Measurements from ENCODE around the gene DNAAF8.
"Not testable (repeated sequence)": the region's sequence is repeated elsewhere in the genome, so short reads cannot be mapped to it uniquely, and the experiment has no call there.

Gene DNAAF8

DNA sequence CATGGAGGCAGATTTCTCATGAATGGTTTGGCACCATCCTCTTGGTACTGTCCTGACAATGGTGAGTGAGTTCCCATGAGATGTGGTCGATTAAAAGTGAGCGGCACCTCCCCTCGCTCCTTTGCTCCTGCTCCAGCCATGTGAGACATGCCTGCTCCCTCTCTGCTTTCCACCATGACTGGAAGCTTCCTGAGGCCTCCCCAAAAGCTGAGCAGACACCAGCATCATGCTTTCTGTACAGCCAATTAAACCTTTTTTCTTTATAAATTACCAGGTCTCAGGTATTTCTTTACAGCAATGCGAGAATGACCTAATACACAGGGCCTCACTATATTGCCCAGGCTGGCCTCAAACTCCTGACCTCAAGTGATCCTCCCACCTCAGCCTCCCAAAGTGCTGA lies 20.5 kb downstream of the DNAAF8 start:
- DNase-seq, result no peak

- DNase-seq, result no peak
Measured at GRCh38 chr16:4755687-4756086, 21.4 kb downstream of the DNAAF8 start.

GRCh38 chr16:4760221-4760910 lies 26.0 kb downstream of the DNAAF8 start:
- no peak for DNase-seq

- no peak for DNase-seq
Measured at GRCh38 chr16:4762205-4762604, 27.9 kb downstream of the DNAAF8 start.

- no peak for DNase-seq
Measured at GRCh38 chr16:4763791-4764190, 29.5 kb downstream of the DNAAF8 start.

DNA sequence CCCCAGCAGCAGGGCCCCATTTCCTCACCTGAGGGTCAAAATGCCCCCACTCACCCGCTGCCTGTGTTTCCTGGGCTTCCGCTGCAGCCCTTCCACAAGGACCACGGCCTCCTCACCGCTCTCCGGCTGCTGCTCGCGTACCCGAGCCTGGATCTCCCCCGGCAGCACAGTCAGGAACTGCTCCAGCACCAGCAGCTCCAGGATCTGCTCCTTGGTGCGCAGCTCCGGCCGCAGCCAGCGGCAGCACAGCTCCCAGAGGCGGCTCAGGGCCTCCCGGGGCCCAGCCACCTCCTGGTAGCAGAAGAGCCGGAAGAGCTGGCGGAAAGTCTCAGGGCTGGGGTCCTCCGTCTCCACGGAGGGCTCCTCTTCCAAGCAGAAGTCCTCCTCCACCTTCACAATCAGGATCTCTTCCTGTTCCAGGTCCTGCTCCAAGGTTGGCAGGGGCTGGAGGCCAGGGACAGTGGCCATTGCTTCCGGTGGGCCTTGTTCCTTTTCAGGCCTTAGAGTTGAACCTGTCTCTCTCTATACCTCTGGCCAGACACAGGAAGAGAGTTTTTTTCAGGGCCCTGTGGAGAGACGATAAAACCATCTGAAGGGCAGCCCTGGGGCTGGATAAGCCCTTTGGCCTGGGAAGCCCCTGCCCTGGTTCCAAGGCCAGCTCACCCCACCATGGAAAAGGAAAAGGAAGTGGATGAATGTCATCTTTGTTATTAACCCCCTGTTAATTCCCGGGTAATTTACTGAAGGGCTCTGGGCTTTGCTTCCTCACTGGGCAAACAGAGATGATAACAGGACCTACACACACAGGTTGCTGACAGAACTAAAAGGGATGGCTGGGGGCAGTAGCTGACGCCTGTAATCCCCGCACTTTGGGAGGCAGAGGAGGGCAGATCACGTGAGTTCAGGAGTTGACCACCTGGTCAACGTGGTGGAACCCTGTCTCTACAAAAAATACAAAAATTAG lies 31.5 kb downstream of the DNAAF8 start:
- DNase-seq, result no peak

DNA sequence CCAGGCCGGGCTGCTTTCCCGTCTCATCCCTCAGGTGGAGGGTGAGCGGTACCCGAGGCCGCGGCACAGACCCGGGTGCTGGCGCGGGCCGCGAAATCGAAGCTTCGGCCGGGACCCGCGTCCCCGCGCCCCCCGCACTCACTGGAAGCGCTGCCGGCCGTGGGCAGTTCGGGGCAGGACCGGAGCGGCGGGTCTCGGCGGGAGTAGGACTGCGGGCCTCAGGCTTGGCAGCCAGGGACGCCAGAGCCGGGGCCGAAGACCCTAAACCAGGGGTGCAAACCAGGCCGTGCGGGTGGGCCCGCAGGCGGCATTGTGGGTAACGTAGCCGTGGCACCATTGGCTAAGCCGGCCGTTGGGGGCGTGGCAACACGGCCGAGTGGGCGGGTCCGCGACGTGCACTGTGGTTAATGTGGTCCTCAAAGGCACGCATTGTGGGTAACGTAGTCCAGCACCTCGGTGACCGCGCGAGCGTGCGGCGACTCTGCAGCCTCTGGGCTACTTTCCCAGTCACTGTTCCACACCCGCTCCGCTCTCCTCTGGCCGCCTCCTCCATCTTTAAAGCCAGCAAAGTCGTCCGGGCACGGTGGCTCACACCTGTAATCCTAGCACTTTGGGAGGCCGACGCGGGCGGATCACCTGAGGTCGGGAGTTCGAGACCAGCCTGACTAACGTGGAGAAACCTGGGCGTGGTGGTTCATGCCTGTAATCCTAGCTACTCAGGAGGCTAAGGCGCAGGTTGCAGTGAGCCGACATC lies 32.7 kb downstream of the DNAAF8 start, which contains the start of gene ZNF500:
Gene ZNF500, minus strand, starts transcription at position 288 of the 754 bp plus-strand sequence. CDS start 1,184 bp downstream, outside the sequence.
- peak; percentile 93 for DNase-seq

- no peak for DNase-seq
Measured at GRCh38 chr16:4767872-4768548, 33.7 kb downstream of the DNAAF8 start.

DNA sequence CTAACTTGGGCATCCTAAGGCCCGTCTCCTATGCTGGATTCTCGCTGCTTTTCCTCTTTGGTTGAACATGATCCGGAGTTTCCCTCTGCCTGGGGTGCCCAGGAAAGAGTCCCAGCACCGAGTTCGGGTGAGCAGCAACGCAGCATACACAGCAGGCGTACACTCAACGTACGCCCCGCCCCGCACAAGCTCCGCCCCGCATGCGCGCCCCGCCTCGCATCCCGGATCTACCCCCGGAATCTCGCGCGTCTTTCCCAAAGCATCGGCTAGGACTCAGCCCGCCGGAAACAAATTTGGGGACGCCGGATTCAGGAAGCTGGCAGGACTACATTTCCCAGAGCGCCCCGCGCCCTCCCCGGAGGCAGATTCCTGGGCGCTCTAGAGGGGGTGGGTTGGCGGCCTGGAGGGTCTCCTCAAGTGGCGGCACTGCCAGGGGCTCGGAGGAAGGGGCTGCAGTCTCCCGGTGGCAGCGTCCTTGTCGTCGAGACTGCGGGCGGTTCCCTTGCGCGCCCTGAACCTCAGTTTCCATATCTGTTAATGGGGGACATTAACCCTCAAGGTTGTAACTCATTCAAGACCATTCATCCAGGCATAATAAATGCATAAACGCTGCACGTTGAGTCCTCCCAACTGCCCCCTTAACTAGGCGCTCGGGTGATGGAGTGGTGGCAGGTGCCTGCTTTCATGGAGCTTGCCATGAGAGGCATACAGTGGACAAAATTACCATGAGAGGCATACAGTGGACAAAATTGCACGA lies 34.4 kb downstream of the DNAAF8 start:
- peak; percentile 95 for DNase-seq

DNA sequence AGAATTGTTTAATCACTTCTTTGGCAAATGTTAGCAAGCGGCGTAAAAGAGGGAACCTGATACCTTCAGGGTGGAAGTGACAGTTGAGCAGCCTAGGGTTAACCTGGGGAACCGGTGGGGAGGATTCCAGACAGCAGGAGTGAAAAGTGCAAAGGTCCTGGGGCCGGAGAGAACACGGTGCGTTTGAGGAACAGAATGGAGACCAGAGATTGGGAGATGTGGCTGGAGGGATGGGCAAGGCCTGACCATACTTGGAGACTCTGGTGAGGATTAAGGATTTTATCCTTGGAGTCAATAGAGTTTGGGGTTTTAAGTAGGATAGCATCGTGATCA lies 34.9 kb downstream of the DNAAF8 start:
- no peak for DNase-seq

GRCh38 chr16:4771646-4772045 lies 37.3 kb downstream of the DNAAF8 start:
- DNase-seq, result no peak

DNA sequence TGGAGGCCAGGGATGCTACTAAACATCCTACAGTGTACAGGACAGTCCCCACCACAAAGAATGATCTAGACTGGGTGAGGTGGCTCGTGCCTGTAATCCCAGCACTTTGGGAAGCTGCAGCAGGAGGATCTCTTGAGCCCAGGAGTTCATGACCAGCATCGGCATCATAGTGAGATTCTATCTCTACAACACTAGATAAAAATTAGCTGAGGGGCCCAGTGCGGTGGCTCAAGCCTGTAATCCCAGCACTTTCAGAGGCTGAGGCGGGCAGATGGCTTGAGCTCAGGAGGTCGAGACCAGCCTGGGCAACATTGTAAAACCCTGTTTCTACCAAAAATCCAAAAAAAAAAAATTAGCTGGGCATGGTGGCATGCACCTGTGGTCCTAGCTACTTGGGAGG lies 38.0 kb downstream of the DNAAF8 start:
- no peak for DNase-seq

DNA sequence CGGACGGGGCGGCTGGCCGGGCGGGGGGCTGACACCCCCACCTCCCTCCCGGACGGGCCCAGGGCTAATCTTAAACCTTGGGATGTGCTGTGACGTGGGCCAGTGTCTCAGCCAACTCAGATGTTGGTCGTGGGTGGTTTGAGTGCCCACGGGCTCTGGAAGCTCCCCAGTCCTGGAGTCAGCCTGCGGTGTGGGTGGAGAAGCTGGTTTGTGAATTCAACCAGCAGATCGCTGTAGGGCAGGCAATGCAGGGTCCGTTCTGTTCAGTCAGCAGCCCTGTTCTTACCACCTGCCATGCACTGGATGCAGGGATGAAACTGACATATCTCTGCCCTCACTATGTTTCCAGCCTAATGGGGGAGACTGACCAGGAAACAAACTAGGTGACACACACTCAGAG lies 40.7 kb downstream of the DNAAF8 start:
- no peak for DNase-seq

- DNase-seq, result no peak
Measured at GRCh38 chr16:4776141-4776705, 41.9 kb downstream of the DNAAF8 start.

DNA sequence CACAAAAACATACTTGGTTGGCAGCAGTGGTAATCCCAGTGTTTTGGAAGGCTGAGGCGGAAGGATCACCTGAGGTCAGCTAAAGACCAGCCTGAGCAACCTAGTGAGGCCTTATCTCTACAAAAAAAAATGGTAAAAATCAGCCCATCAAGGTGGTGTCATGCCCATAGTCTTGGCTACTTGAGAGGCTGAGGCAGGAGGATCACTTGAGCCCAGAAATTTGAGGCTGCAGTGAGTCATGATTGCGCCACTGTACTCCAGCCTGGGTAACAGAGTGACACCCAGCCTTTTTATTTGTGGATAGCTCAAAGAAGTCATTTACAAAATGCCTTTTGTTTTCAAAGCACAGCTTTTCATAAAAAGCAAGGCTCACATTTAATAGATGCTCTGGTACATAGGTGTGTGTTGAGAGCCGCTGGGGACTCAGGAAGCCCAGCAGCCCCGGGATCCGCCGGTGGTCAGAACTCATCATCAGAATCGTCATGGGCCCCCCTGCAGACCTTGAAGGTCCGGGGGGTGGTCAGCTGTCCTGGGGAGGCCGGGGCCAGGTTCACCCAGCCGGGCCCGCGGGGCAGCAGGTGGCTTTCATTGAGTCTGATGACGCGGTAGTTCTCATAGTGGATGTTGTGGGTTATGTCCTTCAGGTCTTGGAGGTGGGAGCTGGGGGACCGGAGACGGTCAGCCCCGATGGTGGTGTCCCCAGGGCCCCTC lies 43.2 kb downstream of the DNAAF8 start:
- DNase-seq, result no peak

- no peak for DNase-seq
Measured at GRCh38 chr16:4778050-4778392, 43.7 kb downstream of the DNAAF8 start.

DNA sequence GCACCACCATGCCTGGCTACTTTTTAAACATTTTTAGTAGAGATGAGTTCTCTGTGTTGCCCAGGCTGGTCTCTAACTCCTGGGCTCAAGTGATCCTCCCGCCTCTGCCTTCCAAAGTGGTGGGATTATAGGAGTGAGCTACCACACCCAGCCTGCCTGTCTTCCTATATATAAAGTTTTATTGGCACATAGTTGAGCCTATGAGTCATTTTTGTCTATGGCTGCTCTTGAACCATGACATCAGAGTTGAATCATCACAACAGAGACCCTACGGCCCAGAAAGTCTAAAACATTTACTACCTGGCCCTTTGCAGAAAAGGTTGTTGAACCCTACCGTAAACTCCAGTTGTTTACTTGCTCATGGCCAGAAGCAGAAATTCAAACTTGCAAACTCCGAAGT lies 45.9 kb downstream of the DNAAF8 start:
- no peak for DNase-seq

- DNase-seq, result no peak
Measured at GRCh38 chr16:4783251-4783950, 49.1 kb downstream of the DNAAF8 start.

GRCh38 chr16:4783951-4784336 lies 49.6 kb downstream of the DNAAF8 start:
- DNase-seq, result no peak

DNA sequence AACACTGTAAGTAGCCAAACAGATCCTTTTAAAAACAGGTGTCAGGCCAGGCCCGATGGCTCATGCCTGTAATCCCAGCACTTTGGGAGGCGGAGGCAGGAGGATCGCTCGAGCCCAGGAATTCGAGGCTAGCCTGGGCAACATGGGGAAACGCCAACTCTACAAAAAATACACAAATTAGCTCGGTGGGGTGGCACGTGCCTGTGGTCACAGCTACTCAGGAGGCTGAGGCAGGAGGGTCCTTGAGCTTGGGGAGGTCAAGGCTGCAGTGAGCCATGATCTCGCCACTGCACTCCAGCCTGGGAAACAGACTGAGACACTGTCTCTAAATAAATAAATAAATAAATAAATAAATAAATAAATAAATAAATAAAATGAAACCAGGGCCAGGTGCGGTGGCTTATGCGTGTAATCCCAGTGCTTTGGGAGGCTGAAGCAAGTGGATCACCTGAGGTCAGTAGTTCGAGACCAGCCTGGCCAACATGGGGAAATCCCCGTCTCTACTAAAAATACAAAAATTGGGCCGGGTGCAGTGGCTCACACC lies 50.2 kb downstream of the DNAAF8 start:
- DNase-seq, result not testable (repeated sequence)

All from NCI-H1092 (cell line).